HG03469 (cell line): ENCODE measurements around the gene FBXO47.
"Not testable (repeated sequence)": the region's sequence is repeated elsewhere in the genome, so short reads cannot be mapped to it uniquely, and the experiment has no call there.

ENCODE experiments used
- ATAC-seq: cut with Tn5 transposase; IDR thresholded peaks from one replicate; pipeline ENCODE4 v1.9.1; 2021; ENCODE audit warnings: mild to moderate bottlenecking, moderate library complexity, moderate number of reproducible peaks; ENCODE audit not compliant: unreplicated experiment

Gene FBXO47

GRCh38 chr17:38922538-38923297, 44.5 kb downstream of the FBXO47 start:
- no peak for ATAC-seq

GRCh38 chr17:38921756-38922411, 45.3 kb downstream of the FBXO47 start:
- no peak for ATAC-seq

- ATAC-seq, result no peak
Measured at GRCh38 chr17:38920374-38921291, 46.6 kb downstream of the FBXO47 start.

- no peak for ATAC-seq
Measured at GRCh38 chr17:38919316-38920078, 47.7 kb downstream of the FBXO47 start.

- no peak for ATAC-seq
Measured at GRCh38 chr17:38918916-38919315, 48.3 kb downstream of the FBXO47 start.

GRCh38 chr17:38918129-38918913, 48.9 kb downstream of the FBXO47 start:
- ATAC-seq, result no peak

GRCh38 chr17:38917259-38917658, 49.9 kb downstream of the FBXO47 start:
- ATAC-seq, result no peak

GRCh38 chr17:38916771-38917170, 50.4 kb downstream of the FBXO47 start:
- ATAC-seq, result no peak

GRCh38 chr17:38915639-38915995, 51.6 kb downstream of the FBXO47 start:
- no peak for ATAC-seq

- ATAC-seq, result no peak
Measured at GRCh38 chr17:38914741-38915638, 52.2 kb downstream of the FBXO47 start.

GRCh38 chr17:38912221-38912813, 54.9 kb downstream of the FBXO47 start:
- ATAC-seq, result no peak

GRCh38 chr17:38911731-38912081, 55.5 kb downstream of the FBXO47 start:
- ATAC-seq, result not testable (repeated sequence)

GRCh38 chr17:38911081-38911730, 56.0 kb downstream of the FBXO47 start:
- ATAC-seq, result no peak

GRCh38 chr17:38910325-38910724, 56.9 kb downstream of the FBXO47 start:
- no peak for ATAC-seq

GRCh38 chr17:38908676-38909181, 58.5 kb downstream of the FBXO47 start:
- no peak for ATAC-seq

GRCh38 chr17:38907930-38908675, 59.1 kb downstream of the FBXO47 start:
- no peak for ATAC-seq
